Liver (tissue), 3 donors: Measurements from ENCODE around the gene ECPAS.

Experiments used
- ATF3 ChIP-seq: IDR thresholded peaks from 2 replicates; pipeline ENCODE4 v1.6.1; 2016; ENCODE audit warnings: antibody characterized with exemption
- FOXA1 ChIP-seq: IDR thresholded peaks from 2 replicates; pipeline ENCODE4 v1.6.1; 2016; ENCODE audit warnings: antibody characterized with exemption
- GABPA ChIP-seq, 2 donors: IDR thresholded peaks in 1 of 2; conservative IDR thresholded peaks in 1 of 2; 2 replicates each; pipeline ENCODE4 v1.6.1; 2016; ENCODE audit warnings: antibody characterized with exemption in 2 of 2, mild to moderate bottlenecking in 1 of 2, moderate library complexity in 1 of 2
- HNF4G ChIP-seq: IDR thresholded peaks from 2 replicates; pipeline ENCODE4 v1.6.1; 2016; ENCODE audit warnings: antibody characterized with exemption
- JUND ChIP-seq, 2 donors: IDR thresholded peaks; 2 replicates each; pipeline ENCODE4 v1.6.1; 2016; ENCODE audit warnings: antibody characterized with exemption in 2 of 2
- RAD21 ChIP-seq, 2 donors: IDR thresholded peaks; 2 replicates each; pipeline ENCODE4 v1.6.1; 2016; ENCODE audit warnings: antibody characterized with exemption in 2 of 2, mild to moderate bottlenecking in 2 of 2
- REST ChIP-seq: IDR thresholded peaks from 2 replicates; pipeline ENCODE4 v1.6.1; 2016; ENCODE audit warnings: antibody characterized with exemption, mild to moderate bottlenecking
- SP1 ChIP-seq: IDR thresholded peaks from 2 replicates; pipeline ENCODE4 v1.6.1; 2018; ENCODE audit warnings: antibody characterized with exemption, mild to moderate bottlenecking
- TAF1 ChIP-seq: conservative IDR thresholded peaks from 2 replicates; pipeline ENCODE4 v1.6.1; 2016; ENCODE audit warnings: antibody characterized with exemption, mild to moderate bottlenecking
- TF ChIP-seq, protein P1 (sequence below): fragments of 150-350 bp; IDR thresholded peaks from 2 replicates; pipeline ENCODE4 v1.5.1; 2017; ENCODE audit warnings: improper control_type of control experiment, low read depth, low read length; ENCODE audit not compliant: missing input control
- TF ChIP-seq, protein P2 (sequence below): IDR thresholded peaks from 2 replicates; pipeline ENCODE4 v1.6.1; 2016; ENCODE audit warnings: antibody characterized with exemption
- TF ChIP-seq, protein P3 (sequence below): IDR thresholded peaks from 2 replicates; pipeline ENCODE4 v1.6.1; 2016; ENCODE audit warnings: antibody characterized with exemption
- donor health status: healthy.
- donor health status: healthy.

DNA sequence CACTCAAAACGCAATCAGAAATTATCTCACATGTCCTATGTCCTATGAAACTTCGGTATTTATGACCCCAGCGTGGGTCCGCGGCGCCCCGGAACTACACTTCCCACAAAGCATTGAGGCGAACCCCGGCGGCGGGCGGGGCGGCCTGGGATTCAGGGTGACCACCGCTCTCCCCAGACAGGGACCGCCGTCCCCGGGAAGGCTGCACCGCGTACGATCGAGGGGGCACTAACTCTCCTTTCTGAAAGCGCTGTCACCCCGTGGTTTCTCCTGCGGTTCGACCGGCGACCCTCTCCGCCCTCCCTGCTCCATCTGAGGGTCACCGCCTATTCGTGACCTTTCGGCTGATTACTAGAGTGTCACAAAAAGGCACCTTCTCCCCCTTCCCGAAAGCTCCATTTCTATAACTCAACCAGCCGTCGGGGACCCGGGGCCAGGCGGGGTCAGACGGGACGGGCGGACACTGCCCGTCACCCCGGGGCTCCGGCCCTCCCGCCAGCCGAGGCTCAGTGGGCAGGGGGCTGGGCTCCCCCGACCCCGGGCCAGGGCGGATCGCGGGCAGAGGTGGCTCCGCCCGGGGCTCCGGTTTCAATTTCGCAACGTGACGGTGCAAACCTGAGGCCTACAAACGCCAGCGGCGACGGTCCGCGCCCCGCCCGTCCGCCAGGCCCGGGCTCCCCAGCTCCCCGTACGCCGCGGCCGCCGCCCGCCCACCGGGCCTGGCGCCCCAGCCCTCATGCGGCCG is 1.3 kb downstream of the ECPAS start:
- TF ChIP-seq, protein P1, sequence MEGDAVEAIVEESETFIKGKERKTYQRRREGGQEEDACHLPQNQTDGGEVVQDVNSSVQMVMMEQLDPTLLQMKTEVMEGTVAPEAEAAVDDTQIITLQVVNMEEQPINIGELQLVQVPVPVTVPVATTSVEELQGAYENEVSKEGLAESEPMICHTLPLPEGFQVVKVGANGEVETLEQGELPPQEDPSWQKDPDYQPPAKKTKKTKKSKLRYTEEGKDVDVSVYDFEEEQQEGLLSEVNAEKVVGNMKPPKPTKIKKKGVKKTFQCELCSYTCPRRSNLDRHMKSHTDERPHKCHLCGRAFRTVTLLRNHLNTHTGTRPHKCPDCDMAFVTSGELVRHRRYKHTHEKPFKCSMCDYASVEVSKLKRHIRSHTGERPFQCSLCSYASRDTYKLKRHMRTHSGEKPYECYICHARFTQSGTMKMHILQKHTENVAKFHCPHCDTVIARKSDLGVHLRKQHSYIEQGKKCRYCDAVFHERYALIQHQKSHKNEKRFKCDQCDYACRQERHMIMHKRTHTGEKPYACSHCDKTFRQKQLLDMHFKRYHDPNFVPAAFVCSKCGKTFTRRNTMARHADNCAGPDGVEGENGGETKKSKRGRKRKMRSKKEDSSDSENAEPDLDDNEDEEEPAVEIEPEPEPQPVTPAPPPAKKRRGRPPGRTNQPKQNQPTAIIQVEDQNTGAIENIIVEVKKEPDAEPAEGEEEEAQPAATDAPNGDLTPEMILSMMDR = no peak
- TF ChIP-seq JUND (IDR thresholded peaks at IDR 0.05) (no peak), REST (no peak), HNF4G (no peak), FOXA1 (no peak), SP1 (no peak), ATF3 (no peak), GABPA (IDR thresholded peaks at IDR 0.05 in 1 of 2, conservative IDR thresholded peaks at IDR 0.05 in 1 of 2) (no peak), TAF1 (no peak), RAD21 (IDR thresholded peaks at IDR 0.05) (no peak)
- TF ChIP-seq, protein P2, sequence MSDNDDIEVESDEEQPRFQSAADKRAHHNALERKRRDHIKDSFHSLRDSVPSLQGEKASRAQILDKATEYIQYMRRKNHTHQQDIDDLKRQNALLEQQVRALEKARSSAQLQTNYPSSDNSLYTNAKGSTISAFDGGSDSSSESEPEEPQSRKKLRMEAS = no peak
- TF ChIP-seq, protein P3, sequence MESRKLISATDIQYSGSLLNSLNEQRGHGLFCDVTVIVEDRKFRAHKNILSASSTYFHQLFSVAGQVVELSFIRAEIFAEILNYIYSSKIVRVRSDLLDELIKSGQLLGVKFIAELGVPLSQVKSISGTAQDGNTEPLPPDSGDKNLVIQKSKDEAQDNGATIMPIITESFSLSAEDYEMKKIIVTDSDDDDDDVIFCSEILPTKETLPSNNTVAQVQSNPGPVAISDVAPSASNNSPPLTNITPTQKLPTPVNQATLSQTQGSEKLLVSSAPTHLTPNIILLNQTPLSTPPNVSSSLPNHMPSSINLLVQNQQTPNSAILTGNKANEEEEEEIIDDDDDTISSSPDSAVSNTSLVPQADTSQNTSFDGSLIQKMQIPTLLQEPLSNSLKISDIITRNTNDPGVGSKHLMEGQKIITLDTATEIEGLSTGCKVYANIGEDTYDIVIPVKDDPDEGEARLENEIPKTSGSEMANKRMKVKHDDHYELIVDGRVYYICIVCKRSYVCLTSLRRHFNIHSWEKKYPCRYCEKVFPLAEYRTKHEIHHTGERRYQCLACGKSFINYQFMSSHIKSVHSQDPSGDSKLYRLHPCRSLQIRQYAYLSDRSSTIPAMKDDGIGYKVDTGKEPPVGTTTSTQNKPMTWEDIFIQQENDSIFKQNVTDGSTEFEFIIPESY = no peak
